ENCODE measurements around the gene SRSF5.
"Not testable (repeated sequence)": the region's sequence is repeated elsewhere in the genome, so short reads cannot be mapped to it uniquely, and the experiment has no call there.

Gene SRSF5

GRCh38 chr14:69812711-69813110 lies 45.8 kb downstream of the SRSF5 start:
- peak; percentile 10 for TF ChIP-seq CTCF (IDR thresholded peaks at IDR 0.05; ENCODE audit: low read depth, low read length)
- no peak for TF ChIP-seq MAX (IDR thresholded peaks at IDR 0.05; ENCODE audit: low read depth, low read length)
- peak; percentile 43 for DNase-seq (ENCODE audit: low read depth)
- no peak overlapping the region for H3K4me3 ChIP-seq (ENCODE audit: low read depth, low read length)

GRCh38 chr14:69813346-69813745 lies 46.4 kb downstream of the SRSF5 start:
- H3K4me3 ChIP-seq (ENCODE audit: low read depth, low read length); DNase-seq (ENCODE audit: low read depth): not testable (repeated sequence)

GRCh38 chr14:69814397-69814796 lies 47.5 kb downstream of the SRSF5 start:
- DNase-seq (ENCODE audit: low read depth), result no peak
- TF ChIP-seq MAX (IDR thresholded peaks at IDR 0.05; ENCODE audit: low read depth, low read length), result no peak
- TF ChIP-seq POLR2A (IDR thresholded peaks at IDR 0.05; ENCODE audit: extremely low read depth, insufficient read length), result no peak
- no peak for TF ChIP-seq CTCF (IDR thresholded peaks at IDR 0.05; ENCODE audit: low read depth, low read length)
- no peak for TF ChIP-seq MYC (IDR thresholded peaks at IDR 0.05; ENCODE audit: low read depth, low read length)
- no peak overlapping the region for H3K4me3 ChIP-seq (ENCODE audit: low read depth, low read length)

GRCh38 chr14:69815556-69815955 lies 48.6 kb downstream of the SRSF5 start:
- DNase-seq (ENCODE audit: low read depth), result no peak
- TF ChIP-seq CTCF (IDR thresholded peaks at IDR 0.05; ENCODE audit: low read depth, low read length), result peak; percentile 0
- no peak for TF ChIP-seq MYC (IDR thresholded peaks at IDR 0.05; ENCODE audit: low read depth, low read length)
- no peak for TF ChIP-seq MAX (IDR thresholded peaks at IDR 0.05; ENCODE audit: low read depth, low read length)
- H3K4me3 ChIP-seq (ENCODE audit: low read depth, low read length), result no peak overlapping the region

GRCh38 chr14:69816216-69816615 lies 49.3 kb downstream of the SRSF5 start:
- DNase-seq (ENCODE audit: low read depth), result no peak
- TF ChIP-seq POLR2A (IDR thresholded peaks at IDR 0.05; ENCODE audit: extremely low read depth, insufficient read length), result no peak
- no peak for TF ChIP-seq CTCF (IDR thresholded peaks at IDR 0.05; ENCODE audit: low read depth, low read length)
- TF ChIP-seq MYC (IDR thresholded peaks at IDR 0.05; ENCODE audit: low read depth, low read length), result no peak
- H3K4me3 ChIP-seq (ENCODE audit: low read depth, low read length), result no peak overlapping the region

- H3K4me3 ChIP-seq (ENCODE audit: low read depth, low read length), result no peak overlapping the region
- peak; percentile 71 for DNase-seq (ENCODE audit: low read depth)
- peak; percentile 72 for TF ChIP-seq MYC (IDR thresholded peaks at IDR 0.05; ENCODE audit: low read depth, low read length)
- peak; percentile 65 for TF ChIP-seq CTCF (IDR thresholded peaks at IDR 0.05; ENCODE audit: low read depth, low read length)
- TF ChIP-seq MAX (IDR thresholded peaks at IDR 0.05; ENCODE audit: low read depth, low read length), result peak; percentile 90
- no peak for TF ChIP-seq POLR2A (IDR thresholded peaks at IDR 0.05; ENCODE audit: extremely low read depth, insufficient read length)
Observed at GRCh38 chr14:69818758-69819191, 51.8 kb downstream of the SRSF5 start.
